ENCODE results near the gene EXTL1.

- TF ChIP-seq EZH2 (IDR thresholded peaks at IDR 0.05; ENCODE audit: low read length, unreplicated experiment): no peak
- TF ChIP-seq CTCF (conservative IDR thresholded peaks at IDR 0.05; ENCODE audit: low read depth, low read length): no peak
- no peak for TF ChIP-seq EZH2phosphoT487 (IDR thresholded peaks at IDR 0.05; ENCODE audit: borderline replicate concordance, low read length)
Measured at GRCh38 chr1:26016258-26016952, 5.2 kb upstream of the EXTL1 start.

Measured in PC-3 (cell line).